Nephron (organoid): ENCODE results near the gene TAGAP.

Source experiments
- H3K27ac Mint-ChIP-seq, 3 experiments: 2 replicates each; pipeline ENCODE4 v1.8.0; 2020; ENCODE audit warnings: mixed read lengths in 3 of 3, mild to moderate bottlenecking in 2 of 3, moderate library complexity in 1 of 3
- H3K27me3 Mint-ChIP-seq: 2 replicates; pipeline ENCODE4 v1.8.0; 2021; ENCODE audit warnings: low read depth, mild to moderate bottlenecking, moderate library complexity, mixed read lengths
- H3K36me3 Mint-ChIP-seq: 2 replicates; pipeline ENCODE4 v1.8.0; 2020; ENCODE audit warnings: low read depth, mixed read lengths
- H3K4me1 Mint-ChIP-seq: 2 replicates; pipeline ENCODE4 v1.8.0; 2020; ENCODE audit warnings: mixed read lengths
- H3K4me3 Mint-ChIP-seq, 3 experiments: 2 replicates each; pipeline ENCODE4 v1.8.0; 2020; ENCODE audit warnings: mild to moderate bottlenecking in 3 of 3, mixed read lengths in 3 of 3, moderate library complexity in 2 of 3
- H3K9me3 Mint-ChIP-seq: 2 replicates; pipeline ENCODE4 v1.8.0; 2020; ENCODE audit warnings: mixed read lengths
- CTCF ChIP-seq, 3 experiments: fragments of 200-600 bp; sonication (generic); IDR thresholded peaks; one replicate each; pipeline ENCODE4 v1.5.0; 2021; ENCODE audit warnings: antibody characterized with exemption in 3 of 3; ENCODE audit not compliant: unreplicated experiment in 3 of 3

Gene TAGAP

GRCh38 chr6:159044899-159045727 lies at the start of gene TAGAP:
TSS of gene TAGAP (minus strand) at chr6:159044991. CDS start at chr6:159044146, 845 bp downstream.
- H3K27me3 Mint-ChIP-seq: peaks cover 14% of the 10 kb centered on the region
- peak within 1 kb of the TSS in 2 of 3 experiments; percentile 55 to 76 for H3K4me3 Mint-ChIP-seq
- H3K4me1 Mint-ChIP-seq: peaks cover 10% of the 10 kb centered on the region
- no peak for TF ChIP-seq CTCF (IDR thresholded peaks at IDR 0.05; ENCODE audit: unreplicated experiment in 3 of 3)
- no peaks in the 10 kb centered on the region for H3K36me3 Mint-ChIP-seq
- H3K9me3 Mint-ChIP-seq: no peaks in the 10 kb centered on the region
- H3K27ac Mint-ChIP-seq: peak within 1 kb of the TSS in 1 of 3 experiments; percentile 58

GRCh38 chr6:159093609-159094443 lies 49.0 kb upstream of the TAGAP start:
- Mint-ChIP-seq H3K27ac (peak overlapping the region in 2 of 3 experiments; percentile 62 to 71), H3K9me3 (no peaks in the 10 kb centered on the region), H3K36me3 (no peaks in the 10 kb centered on the region)

GRCh38 chr6:159092631-159093030 lies 47.8 kb upstream of the TAGAP start:
- H3K27me3 Mint-ChIP-seq: peaks cover 3% of the 10 kb centered on the region
- no peaks in the 10 kb centered on the region for H3K9me3 Mint-ChIP-seq

More at GRCh38 chr6:159093609-159094443, 49.0 kb upstream of the TAGAP start:
- H3K4me1 Mint-ChIP-seq: peaks cover 55% of the 10 kb centered on the region
- peak overlapping the region in 2 of 3 experiments; percentile 44 to 54 for H3K4me3 Mint-ChIP-seq
- peaks cover 3% of the 10 kb centered on the region for H3K27me3 Mint-ChIP-seq
- no peak for TF ChIP-seq CTCF (IDR thresholded peaks at IDR 0.05; ENCODE audit: unreplicated experiment in 3 of 3)

GRCh38 chr6:159090530-159091480 lies 46.0 kb upstream of the TAGAP start:
- Mint-ChIP-seq H3K9me3 (no peaks in the 10 kb centered on the region), H3K4me3 (no peak overlapping the region), H3K27me3 (peaks cover 3% of the 10 kb centered on the region), H3K4me1 (peaks cover 34% of the 10 kb centered on the region), H3K36me3 (no peaks in the 10 kb centered on the region), H3K27ac (no peak overlapping the region)
- no peak for TF ChIP-seq CTCF (IDR thresholded peaks at IDR 0.05; ENCODE audit: unreplicated experiment in 3 of 3)

More at GRCh38 chr6:159092631-159093030, 47.8 kb upstream of the TAGAP start:
- H3K27ac Mint-ChIP-seq: no peak overlapping the region
- H3K4me1 Mint-ChIP-seq: peaks cover 46% of the 10 kb centered on the region
- no peak overlapping the region for H3K4me3 Mint-ChIP-seq
- no peak for TF ChIP-seq CTCF (IDR thresholded peaks at IDR 0.05; ENCODE audit: unreplicated experiment in 3 of 3)
- H3K36me3 Mint-ChIP-seq: no peaks in the 10 kb centered on the region

- no peak overlapping the region for H3K27ac Mint-ChIP-seq
- no peaks in the 10 kb centered on the region for H3K36me3 Mint-ChIP-seq
- no peaks in the 10 kb centered on the region for H3K9me3 Mint-ChIP-seq
- no peak overlapping the region for H3K4me3 Mint-ChIP-seq
- peaks cover 25% of the 10 kb centered on the region for H3K4me1 Mint-ChIP-seq
- TF ChIP-seq CTCF (IDR thresholded peaks at IDR 0.05; ENCODE audit: unreplicated experiment in 3 of 3): no peak
- H3K27me3 Mint-ChIP-seq: peaks cover under 1% of the 10 kb centered on the region
These were observed 45.1 kb upstream of the TAGAP start for GRCh38 chr6:159089909-159090308.
